ENCODE results near the gene DGKD.
"Not testable (repeated sequence)": the region's sequence is repeated elsewhere in the genome, so short reads cannot be mapped to it uniquely, and the experiment has no call there.

Gene DGKD

DNA sequence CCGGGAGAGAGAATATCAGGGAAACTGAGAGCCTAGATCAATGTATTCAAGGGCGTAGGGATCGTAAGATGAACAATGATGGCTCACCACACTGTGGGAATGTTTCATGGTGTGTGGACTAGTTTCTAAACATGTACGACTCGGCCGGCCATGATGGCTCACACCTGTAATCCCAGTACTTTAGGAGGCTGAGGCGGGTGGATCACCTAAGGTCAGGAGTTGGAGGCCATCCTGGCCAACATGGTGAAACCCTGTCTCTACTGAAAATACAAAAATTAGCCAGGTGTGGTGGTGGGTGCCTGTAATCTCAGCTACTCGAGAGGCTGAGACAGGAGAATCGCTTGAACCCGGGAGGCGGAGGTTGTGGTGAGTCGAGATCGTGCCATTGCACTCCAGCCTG lies 18.2 kb upstream of the DGKD start:
- in situ Hi-C loops (cut with HindIII; ENCODE audit: low sequenced_read_pairs) = not testable (repeated sequence)

DNA sequence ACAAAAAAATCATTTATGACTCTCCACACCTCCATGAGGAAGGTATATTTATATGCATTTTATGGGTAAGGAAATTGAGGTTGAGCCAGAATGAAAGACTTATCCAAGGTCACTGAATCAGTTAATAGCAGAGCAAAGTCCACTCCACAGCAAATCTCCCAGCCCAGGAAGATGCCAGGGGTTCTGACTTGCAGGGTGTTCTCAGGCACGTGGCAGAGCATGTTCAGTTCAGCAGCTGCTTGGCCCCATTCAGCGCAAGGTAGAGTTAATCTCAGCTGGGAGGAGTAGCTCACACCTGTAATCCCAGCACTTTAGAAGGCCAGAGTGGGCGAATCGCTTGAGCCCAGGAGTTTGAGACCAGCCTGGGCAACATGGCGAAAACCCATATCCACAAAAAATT lies 17.8 kb upstream of the DGKD start:
- in situ Hi-C loops (cut with HindIII; ENCODE audit: low sequenced_read_pairs) = no loop called here

DNA sequence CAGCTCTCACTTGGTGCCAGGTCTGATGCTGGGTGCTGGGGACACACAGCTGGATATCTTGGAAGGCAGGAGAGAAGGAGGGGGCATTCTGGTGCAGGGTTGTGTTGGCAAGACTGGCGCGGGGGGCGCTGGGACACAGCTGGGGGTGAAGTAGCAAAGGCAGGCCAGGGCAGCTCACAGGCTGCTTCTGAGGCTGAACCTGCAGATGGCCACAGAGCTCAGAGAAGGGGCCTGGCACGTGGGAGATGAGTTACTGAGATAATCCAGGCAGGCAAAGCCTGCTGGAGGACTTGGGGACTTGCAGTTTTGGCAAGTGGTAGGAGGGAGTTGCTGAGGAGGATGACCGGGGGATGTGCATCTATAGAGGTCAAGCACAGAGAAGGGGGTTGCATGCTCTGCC lies 16.2 kb upstream of the DGKD start:
- in situ Hi-C loops (cut with HindIII; ENCODE audit: low sequenced_read_pairs) = no loop called here

DNA sequence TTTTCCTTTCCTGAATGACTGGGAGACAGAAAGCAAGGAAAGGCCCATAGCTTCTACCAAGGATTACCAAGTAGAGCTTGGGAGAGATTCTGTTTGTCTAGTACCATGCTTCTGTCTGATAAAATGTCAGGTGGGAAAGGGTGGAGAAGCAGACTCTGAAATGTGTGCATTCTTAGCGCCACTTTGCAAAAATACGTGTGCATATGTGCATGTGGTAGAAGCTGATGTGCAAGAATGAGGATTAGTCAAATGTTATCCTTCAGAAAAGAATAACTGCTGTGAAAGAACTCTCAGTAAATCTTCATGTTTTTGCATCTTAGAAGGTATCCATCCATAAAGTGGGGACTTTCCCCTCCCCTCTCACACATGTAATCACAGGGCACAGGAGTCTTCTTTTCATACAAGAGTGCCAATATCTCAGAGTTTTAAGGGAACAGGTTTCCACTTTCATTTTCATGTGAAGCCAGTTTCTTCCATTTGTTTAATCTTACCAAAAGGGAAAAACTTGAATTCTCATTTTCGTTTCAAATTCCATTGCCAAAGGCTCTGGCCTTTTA lies 15.4 kb upstream of the DGKD start:
- in situ Hi-C loops (cut with HindIII; ENCODE audit: low sequenced_read_pairs) = no loop called here

DNA sequence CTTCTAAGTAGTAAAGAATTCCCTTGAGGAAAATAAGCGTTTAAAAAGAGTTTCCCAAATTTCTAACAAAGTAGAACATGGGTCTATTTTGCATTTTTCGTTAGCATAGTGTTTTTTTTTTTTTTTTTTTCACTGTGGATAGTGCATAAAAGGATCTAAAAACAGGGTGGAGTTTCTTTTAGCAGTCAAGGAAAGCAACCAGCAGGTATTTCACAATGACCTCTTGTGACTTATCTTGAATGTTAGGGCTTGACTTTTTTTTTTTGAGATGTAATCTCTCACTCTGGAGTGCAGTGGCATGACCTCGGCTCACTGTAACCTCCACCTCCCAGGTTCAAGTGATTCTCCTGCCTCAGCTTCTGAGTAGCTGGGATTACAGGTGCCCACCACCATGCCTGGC lies 14.9 kb upstream of the DGKD start:
- in situ Hi-C loops (cut with HindIII; ENCODE audit: low sequenced_read_pairs) = no loop called here

DNA sequence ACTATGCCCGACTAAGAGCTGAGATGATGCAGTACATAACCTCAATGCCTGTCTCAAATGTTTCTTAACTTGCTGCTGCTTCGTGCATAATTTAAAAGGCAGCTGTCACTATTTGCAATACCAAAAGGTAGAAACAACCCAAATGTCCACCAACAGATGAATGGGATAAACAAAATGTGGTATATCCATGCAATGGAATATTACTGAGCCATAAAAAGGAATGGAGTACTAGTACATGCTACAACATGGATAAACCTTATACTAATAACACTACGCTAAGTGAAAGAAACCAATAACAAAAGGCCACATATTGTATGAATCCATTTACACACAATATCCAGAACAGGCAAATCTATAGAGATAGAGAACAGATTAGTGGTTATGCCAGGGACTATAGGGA lies 13.0 kb upstream of the DGKD start:
- in situ Hi-C loops (cut with HindIII; ENCODE audit: low sequenced_read_pairs) = no loop called here

DNA sequence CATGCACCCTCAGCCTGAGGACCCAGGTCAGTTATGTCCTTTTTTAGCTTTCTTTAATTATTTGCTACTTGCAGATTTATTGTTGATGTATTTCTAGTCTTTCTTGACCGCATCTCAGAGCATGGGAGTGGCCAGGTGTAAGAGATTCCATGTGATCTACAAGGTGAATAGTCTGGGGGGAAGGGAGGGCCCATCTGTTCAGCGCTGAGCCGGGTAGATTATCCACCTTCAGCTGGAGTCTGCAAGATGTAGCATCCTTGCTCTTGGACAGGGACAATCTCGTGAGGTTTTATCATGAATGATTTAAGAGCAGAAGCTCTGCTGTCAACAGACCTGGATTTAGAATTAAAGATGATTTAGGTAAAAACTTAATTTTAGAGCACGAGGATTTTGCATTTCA lies 12.0 kb upstream of the DGKD start:
- in situ Hi-C loops (cut with HindIII; ENCODE audit: low sequenced_read_pairs) = no loop called here

DNA sequence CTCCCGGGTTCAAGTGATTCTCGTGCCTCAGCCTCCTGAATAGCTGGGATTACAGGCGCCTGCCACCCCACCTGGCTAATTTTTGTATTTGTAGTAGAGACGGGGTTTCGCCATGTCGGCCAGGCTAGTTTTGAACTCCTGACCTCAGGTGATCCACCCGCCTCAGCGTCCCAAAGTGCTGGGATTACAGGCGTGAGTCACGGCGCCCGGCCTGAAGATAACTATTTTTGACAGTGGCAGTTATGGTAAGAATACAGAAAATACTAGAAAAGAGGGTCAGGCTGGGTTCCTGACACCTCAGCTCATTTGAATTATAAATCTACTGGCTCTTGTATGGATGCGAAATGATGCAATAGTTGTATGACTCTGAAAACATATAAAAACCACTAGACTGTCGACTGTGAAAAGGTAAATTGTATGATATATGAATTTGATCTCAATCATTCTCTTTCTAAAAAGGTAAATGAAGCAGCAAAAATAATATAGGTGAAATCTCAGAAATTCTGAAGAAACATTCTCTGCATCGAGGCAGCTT lies 11.1 kb upstream of the DGKD start:
- in situ Hi-C loops (cut with HindIII; ENCODE audit: low sequenced_read_pairs) = no loop called here

DNA sequence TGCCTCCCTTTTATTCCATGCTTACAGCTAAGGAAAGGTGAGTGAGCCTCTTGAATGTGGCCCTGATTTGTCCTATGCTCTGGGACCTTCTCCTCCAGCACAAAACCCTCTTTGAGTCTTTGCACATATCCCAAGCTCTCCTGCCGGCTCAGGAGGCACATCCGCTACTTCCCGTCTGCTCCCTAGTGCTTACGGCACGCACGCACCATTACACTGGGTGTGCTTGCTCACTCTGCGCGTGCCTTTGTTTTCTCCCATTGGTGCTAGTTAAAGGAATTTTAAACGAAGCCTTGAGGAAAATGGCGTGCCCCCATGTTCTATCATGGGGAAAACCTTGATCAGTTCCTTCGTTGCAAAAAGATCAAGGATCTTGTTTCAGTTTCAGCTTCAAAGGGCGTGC lies 7.9 kb upstream of the DGKD start:
- in situ Hi-C loops (cut with HindIII; ENCODE audit: low sequenced_read_pairs) = loop anchor here (5.0 kb wide), 3 partner anchors 41 to 91 kb away; no protein-coding TSS in a partner anchor

DNA sequence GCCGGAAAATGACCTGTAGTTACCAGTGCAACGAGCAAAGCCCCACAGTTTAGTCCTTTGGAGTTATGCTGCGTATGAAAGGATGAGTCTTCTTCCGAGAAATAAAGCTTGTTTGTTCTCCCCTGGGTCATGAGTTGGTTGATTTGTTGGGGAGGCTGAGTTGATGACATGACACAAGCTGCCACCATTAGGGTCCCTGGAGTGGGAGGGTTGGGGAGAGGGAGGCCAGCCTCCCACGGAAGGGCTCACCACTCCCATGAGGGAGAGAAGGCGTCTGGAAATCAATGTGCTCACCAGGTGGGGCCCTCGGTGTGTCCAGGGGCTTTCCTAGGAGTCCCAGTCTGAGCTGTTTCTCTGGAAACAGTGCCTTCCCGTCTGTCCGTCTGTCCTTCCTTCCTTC lies 7.4 kb upstream of the DGKD start:
- in situ Hi-C loops (cut with HindIII; ENCODE audit: low sequenced_read_pairs) = loop anchor here (5.0 kb wide), 3 partner anchors 40 to 90 kb away; no protein-coding TSS in a partner anchor

DNA sequence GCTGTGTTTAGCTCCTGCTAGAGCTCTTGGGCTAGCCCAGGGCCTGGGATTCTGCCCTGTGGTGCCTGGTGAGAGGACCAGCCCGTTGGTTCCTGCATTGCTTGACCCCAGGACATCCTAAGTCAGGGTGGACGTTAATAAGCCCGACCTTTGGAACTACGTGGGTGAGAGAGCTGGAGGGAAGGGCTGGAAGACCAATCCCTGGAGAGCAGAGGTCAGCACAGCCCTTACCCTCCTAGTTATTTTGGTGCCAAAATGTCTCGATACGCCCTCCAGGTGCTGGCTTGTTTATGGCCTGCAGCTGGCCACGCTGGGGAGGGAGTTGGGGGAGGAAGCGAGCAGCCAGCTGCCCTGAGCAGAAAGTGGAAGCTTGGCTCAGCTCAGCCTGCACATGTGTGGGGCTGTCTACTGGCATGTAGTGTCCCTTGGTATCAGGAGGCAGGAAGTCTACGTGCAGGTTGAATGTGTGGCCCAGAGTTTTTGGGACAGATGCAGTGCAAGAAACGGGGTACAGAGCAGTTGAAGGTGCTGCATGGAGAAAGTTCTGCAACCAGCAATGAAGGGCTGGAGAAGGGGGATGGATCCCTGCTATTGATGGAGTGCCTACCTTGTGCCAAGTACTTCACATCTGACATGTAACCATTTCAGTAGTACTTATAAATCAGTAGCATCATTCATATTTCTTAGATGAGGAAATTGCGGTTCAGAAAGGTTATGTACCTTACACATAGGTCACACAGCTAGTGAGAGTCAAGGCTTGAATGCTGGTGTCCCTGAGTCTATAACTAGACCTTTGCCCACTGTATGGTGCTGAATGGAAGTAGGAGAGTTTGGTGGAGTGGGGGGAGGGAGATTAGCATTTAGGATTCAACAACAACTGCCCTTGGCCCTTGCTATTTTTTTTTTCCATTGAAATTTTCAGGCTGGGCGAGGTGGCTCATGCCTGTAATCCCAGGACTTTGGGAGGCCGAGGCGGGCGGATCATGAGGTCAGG lies 5.0 kb upstream of the DGKD start:
- in situ Hi-C loops (cut with HindIII; ENCODE audit: low sequenced_read_pairs) = loop anchor here (5.0 kb wide), 3 partner anchors 38 to 88 kb away; no protein-coding TSS in a partner anchor

DNA sequence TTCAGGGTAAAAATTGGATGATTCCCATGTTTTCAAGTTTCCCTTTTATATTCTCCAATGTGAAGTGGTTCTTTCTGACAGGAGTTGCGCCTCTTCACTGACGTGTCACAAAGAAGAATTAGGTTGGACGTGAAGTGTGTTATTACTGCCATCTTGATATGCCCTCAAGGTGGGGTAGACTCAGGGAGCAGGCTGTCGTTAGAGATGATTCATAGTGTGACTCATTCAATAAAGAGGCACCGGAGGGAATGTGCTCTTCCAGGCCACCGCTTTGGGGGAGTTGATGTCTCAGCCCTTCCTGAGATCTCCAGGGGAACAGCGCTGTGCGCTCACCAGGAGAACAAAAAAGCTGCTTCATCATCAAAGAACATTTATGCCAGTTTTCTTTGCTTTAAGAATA lies 3.6 kb upstream of the DGKD start:
- in situ Hi-C loops (cut with HindIII; ENCODE audit: low sequenced_read_pairs) = no loop called here

DNA sequence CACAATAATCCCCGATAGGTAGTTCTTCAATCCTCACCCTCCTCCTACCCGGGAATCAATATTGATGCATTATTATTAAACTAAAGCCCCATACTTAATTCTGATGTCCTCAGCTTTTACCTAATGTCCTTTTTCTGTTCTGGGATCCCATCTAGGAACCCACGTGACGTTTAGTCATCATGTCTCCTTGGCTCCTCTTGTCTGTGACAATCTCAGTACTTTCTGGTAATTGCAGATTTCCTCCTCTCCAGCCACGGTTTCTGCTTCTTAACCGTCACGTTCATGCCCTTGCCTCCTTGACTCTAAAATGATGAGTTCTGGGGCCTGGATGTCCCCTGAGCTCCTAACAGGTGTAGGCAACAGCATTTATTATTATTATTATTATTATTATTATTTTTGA lies 2.9 kb upstream of the DGKD start:
- in situ Hi-C loops (cut with HindIII; ENCODE audit: low sequenced_read_pairs) = no loop called here

DNA sequence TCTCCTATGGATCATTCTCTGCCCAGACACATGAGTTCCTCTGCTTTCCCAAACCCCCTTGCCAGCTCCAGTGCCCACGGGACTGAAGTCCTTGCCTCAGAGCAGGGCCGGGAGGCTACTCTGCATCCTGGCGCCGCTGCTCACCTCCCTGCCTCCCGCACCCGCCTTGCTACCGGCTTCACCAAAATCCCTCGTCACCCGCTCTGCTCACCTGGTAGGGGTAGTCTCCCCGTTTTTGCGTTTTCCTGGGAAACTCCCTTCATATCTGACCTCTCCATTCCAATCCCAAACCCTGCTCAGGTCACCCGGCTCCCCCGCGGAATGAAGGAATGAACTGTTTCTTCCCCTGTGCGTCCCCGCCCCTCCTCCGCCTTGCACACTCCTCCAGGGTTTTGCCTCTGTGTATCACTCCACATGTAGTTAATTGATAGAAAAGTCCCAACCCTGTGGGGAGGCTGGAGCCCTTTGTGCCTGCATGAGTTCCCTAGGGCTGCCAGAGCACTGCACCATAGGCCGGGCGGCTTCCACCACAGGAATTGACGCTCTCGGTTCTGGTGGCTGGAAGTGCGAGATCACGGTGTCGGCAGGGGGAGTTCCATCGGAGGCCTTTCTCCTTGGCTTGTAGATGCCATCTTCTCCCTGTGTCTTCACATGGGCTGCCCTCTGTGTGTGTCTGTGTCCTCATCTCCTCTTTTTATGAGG lies 2.0 kb upstream of the DGKD start:
- in situ Hi-C loops (cut with HindIII; ENCODE audit: low sequenced_read_pairs) = no loop called here

DNA sequence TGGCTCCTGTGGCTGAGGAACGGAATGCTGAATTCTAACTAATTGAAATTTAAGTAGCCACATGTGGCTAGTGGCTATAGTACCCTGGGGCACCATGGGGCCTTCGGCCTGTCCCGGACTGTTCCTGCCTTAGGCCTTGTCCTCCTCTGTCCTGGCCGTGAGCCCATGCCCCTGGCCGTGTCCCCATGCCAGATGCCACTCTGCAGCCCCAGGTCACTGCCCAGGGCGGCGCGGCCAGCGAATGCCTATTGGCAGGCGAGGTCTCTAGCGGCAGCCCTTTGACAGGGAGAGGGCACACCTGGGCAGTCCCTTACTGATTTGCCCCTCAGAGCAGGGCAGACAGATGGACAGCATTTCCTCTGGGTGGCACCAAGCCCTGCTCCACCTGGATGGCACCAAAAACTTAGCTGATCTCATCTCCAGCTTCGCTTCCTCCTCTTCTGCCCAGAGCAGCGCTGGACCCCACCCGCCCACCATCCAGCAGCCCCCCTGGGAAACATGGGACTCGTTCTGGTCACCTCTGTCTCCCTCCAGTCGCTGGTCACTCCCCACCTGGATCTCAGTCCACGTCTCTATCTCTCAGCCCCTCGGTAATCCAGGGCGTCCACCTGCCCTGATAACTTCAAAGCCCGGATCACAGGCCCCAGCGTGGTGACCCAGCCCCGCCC lies 1.1 kb upstream of the DGKD start:
- in situ Hi-C loops (cut with HindIII; ENCODE audit: low sequenced_read_pairs) = no loop called here

DNA sequence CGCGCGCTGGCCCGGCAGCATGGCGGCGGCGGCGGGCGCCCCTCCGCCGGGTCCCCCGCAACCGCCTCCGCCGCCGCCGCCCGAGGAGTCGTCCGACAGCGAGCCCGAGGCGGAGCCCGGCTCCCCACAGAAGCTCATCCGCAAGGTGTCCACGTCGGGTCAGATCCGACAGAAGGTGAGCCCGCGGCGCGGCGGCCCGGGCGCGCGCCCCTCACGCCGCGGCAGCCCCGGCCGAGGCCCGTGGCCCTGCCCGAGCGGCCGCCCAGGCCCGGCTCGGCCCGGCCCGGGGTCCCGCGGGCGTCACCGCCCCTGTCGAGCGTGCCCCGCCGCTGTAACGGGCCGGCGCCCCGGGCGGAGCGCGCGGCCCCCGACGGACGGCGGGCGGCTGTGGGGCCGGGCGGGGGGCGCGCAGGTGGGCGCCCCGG lies 218 bp downstream of the DGKD start:
- in situ Hi-C loops (cut with HindIII; ENCODE audit: low sequenced_read_pairs) = no loop called here

DNA sequence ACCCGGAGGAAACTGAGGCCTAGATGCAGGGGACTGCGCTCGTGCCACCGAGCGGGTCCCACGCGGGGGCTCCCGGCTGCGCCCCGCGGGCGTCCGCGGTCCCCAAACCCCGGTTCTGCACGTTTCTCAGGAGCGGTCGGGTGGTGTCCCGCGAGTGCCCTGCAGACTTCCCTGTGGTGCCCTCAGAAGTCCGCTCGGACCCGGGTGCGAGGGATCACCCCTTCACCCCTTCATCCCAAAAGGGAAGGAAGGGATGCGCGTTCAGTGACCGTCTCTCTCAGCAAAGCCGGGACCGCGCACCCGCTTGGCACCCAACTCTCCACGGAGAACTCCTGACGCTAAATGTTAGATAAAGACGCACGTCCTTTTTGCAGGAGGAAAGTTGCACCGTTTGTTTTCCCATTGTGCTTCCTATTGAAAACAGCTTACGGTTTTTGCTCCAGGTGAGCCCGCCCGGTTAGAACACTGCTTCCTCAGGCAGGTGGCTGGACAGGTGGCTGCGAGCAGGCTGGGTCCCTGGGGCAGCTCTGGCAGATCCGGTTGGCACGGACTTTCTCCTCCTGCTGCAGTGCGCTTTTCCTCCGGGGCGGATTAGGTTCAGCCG lies 779 bp downstream of the DGKD start:
- in situ Hi-C loops (cut with HindIII; ENCODE audit: low sequenced_read_pairs) = no loop called here

DNA sequence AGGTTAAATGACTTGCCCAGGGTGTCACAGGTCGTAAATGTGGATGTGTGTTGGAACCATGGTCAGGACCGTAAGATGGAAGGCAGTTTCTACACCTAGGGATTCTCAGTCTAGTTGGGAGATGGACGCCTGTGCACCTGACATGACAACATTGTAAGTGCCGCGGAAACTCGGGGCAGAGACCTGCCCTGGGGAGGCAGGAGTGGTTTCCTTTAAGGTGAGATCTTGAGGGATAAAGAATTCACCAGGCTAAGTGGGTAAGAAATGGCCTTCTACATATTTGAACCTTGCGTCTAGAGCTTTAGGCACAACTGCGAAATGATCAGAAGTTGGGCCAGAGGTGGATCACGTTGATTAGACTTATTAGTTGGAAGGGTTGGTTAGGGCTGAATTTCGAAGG lies 1.6 kb downstream of the DGKD start:
- in situ Hi-C loops (cut with HindIII; ENCODE audit: low sequenced_read_pairs) = no loop called here

DNA sequence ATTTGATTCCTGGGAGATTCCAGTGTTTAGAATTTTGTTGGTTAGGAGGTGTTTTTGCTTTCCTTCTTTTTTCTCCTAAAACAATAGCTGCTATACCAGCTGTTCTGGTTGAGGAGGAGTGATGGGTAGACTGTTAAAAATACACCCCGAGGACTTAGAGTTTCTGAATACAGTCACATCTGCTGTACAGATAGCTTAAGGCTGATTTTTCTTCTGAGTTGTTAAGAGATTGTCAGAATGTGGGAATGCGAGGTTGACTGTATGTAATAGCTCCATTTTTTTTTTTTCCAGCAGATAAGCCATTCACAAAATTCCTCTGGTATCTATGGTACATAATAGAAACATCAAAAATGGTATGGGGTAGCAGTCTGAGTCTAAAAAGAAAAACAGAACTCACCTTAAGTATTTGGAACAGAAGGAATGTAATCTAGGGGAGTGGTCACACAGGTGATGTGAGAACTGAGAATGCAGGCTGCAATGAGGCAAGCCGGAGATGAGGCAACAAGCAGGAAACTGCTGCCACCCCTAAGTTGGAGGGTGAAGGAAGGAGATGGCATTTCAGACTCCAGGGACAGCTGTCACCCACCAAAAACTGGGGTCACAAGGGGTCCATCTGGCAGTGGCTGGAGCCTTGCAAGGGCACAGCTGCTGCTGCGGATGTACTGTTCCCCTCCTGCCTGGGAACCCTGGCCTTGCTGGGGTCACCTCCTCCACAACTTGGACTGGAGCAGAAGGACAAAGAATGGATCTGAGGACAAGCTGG lies 2.4 kb downstream of the DGKD start:
- in situ Hi-C loops (cut with HindIII; ENCODE audit: low sequenced_read_pairs) = no loop called here

DNA sequence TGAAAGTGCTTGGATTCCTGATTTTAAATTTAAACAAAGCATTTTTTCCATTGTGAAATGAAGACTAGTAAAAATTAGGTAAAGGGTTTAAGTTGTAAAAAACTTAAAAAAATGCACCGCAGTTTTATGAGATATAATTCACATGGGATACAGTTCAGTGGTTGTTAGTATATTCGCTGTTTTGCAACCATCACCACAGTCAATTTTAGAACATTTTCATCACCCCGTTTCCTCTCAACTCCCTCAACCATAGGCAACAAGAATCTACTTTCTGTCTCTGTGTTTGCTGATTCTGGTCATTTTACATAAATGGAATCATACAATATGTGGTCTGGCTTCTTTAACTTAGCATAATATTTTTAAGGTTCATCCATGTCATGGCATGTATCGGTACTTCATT lies 4.0 kb downstream of the DGKD start:
- in situ Hi-C loops (cut with HindIII; ENCODE audit: low sequenced_read_pairs) = no loop called here

Measured in endothelial cell of hepatic sinusoid (primary cell).